ENCODE data around the gene MOB3B.

Gene MOB3B

GRCh38 chr9:27529316-27530278 lies at the start of gene MOB3B:
Gene MOB3B (minus strand): TSS chr9:27529814. CDS start chr9:27455550, 74,264 bp downstream.
- CTCF ChIA-PET = interaction anchor here (0.8 to 6.5 kb wide), 13 partner anchors 9 to 197 kb away, joined by 3 to 89 read pairs (median 6); no protein-coding TSS in a partner anchor
- peak within 1 kb of the TSS; percentile 56 for H3K4me3 ChIP-seq (ENCODE audit: low read depth, low read length)
- POLR2A ChIA-PET = no interaction called here
- peak; percentile 85 for TF ChIP-seq CTCF (IDR thresholded peaks at IDR 0.05; ENCODE audit: insufficient read depth, low read length, missing control alignments)
- no peak for DNase-seq (ENCODE audit: low read depth, low spot score)

GRCh38 chr9:27573634-27574590 lies 44.3 kb upstream of the MOB3B start:
- CTCF ChIA-PET = interaction anchor here (1.0 to 1.2 kb wide), 3 partner anchors 14 to 26 kb away, joined by 3 to 4 read pairs (median 3); no protein-coding TSS in a partner anchor
- peak; percentile 88 for DNase-seq (ENCODE audit: low read depth, low spot score)
- H3K4me3 ChIP-seq (ENCODE audit: low read depth, low read length) = peak overlapping the region; percentile 71
- POLR2A ChIA-PET = no interaction called here
- no peak for TF ChIP-seq CTCF (IDR thresholded peaks at IDR 0.05; ENCODE audit: insufficient read depth, low read length, missing control alignments)

- no peak for DNase-seq (ENCODE audit: low read depth, low spot score)
- ChIA-PET CTCF (interaction anchor here (1.0 to 1.2 kb wide), 3 partner anchors 13 to 25 kb away, joined by 3 to 4 read pairs (median 3); no protein-coding TSS in a partner anchor), POLR2A (no interaction called here)
- H3K4me3 ChIP-seq (ENCODE audit: low read depth, low read length) = peak within 1 kb of the TSS; percentile 71
- no peak for TF ChIP-seq CTCF (IDR thresholded peaks at IDR 0.05; ENCODE audit: insufficient read depth, low read length, missing control alignments)
Measured at GRCh38 chr9:27572918-27573633, 43.5 kb upstream of the MOB3B start, which contains the start of gene C9orf72. Gene C9orf72 (minus strand): TSS chr9:27573481. CDS start chr9:27567120, 6,361 bp downstream.

GRCh38 chr9:27572566-27572917 lies 42.9 kb upstream of the MOB3B start:
- ChIA-PET CTCF (interaction anchor here (1.0 to 1.2 kb wide), 3 partner anchors 13 to 24 kb away, joined by 3 to 4 read pairs (median 3); no protein-coding TSS in a partner anchor), POLR2A (no interaction called here)
- TF ChIP-seq CTCF (IDR thresholded peaks at IDR 0.05; ENCODE audit: insufficient read depth, low read length, missing control alignments) = no peak
- peak overlapping the region; percentile 71 for H3K4me3 ChIP-seq (ENCODE audit: low read depth, low read length)
- no peak for DNase-seq (ENCODE audit: low read depth, low spot score)

- no peak for TF ChIP-seq CTCF (IDR thresholded peaks at IDR 0.05; ENCODE audit: insufficient read depth, low read length, missing control alignments)
- no peak for DNase-seq (ENCODE audit: low read depth, low spot score)
- ChIA-PET CTCF (interaction anchor here (1.1 to 1.2 kb wide), 2 partner anchors 12 to 24 kb away, joined by 3 read pairs; no protein-coding TSS in a partner anchor), POLR2A (no interaction called here)
- peak overlapping the region; percentile 71; the same call in 1 of the 2 replicates for H3K4me3 ChIP-seq (ENCODE audit: low read depth, low read length)
Measured at GRCh38 chr9:27572061-27572460, 42.4 kb upstream of the MOB3B start.

Data from AG04449 (cell line).